ENCODE data around the gene STK17A. TPM values are rescaled to one million over a fixed set of nuclear protein-coding genes. Genes with fewer than 3 reads are reported as not detected.
"Not testable (repeated sequence)": the region's sequence is repeated elsewhere in the genome, so short reads cannot be mapped to it uniquely, and the experiment has no call there.

The STK17A gene
- total RNA-seq, 4 donors from 2014 or later, result 6.5 to 17.1 (median 13.3) TPM

- H3K4me3 ChIP-seq (ENCODE audit: low read depth, poor library complexity, severe bottlenecking), result no peak overlapping the region
- intact Hi-C loops (cut with DNase I; ENCODE audit: low total_unique reads), result no loop called here
- TF ChIP-seq POLR2A (IDR thresholded peaks at IDR 0.05) (no peak), CTCF (IDR thresholded peaks at IDR 0.05) (no peak)
- 81 to 82% methylated on average over 15 of the region's 15 CpGs for WGBS, 2 donors
- DNase-seq (ENCODE audit: low spot score in 2 of 2), result no peak
These were observed 86.6 kb downstream of the STK17A start for GRCh38 chr7:43669286-43670081.

GRCh38 chr7:43671521-43671920 lies 88.6 kb downstream of the STK17A start:
- DNase-seq (ENCODE audit: low spot score in 2 of 2), result no peak
- 80% methylated on average over 4 of the region's 4 CpGs for WGBS, 2 donors
- intact Hi-C loops (cut with DNase I; ENCODE audit: low total_unique reads), result no loop called here
- no peak overlapping the region for H3K4me3 ChIP-seq (ENCODE audit: low read depth, poor library complexity, severe bottlenecking)
- no peak for TF ChIP-seq CTCF (IDR thresholded peaks at IDR 0.05)
- no peak for TF ChIP-seq POLR2A (IDR thresholded peaks at IDR 0.05)

GRCh38 chr7:43673243-43673976 lies 90.5 kb downstream of the STK17A start:
- H3K4me3 ChIP-seq (ENCODE audit: low read depth, poor library complexity, severe bottlenecking); DNase-seq (ENCODE audit: low spot score in 2 of 2); intact Hi-C loops (cut with DNase I; ENCODE audit: low total_unique reads): not testable (repeated sequence)
- WGBS, 2 donors, result 72 to 82% methylated on average over 5 of the region's 5 CpGs

- no peak for DNase-seq (ENCODE audit: low spot score in 2 of 2)
These were observed 91.9 kb downstream of the STK17A start for GRCh38 chr7:43674559-43675436.

More at GRCh38 chr7:43674559-43675436, 91.9 kb downstream of the STK17A start:
- intact Hi-C loops (cut with DNase I; ENCODE audit: low total_unique reads), result no loop called here
- no peak overlapping the region for H3K4me3 ChIP-seq (ENCODE audit: low read depth, poor library complexity, severe bottlenecking)
- WGBS, 2 donors, result 38 to 48% methylated on average over 4 of the region's 4 CpGs
- TF ChIP-seq CTCF (IDR thresholded peaks at IDR 0.05) (no peak), POLR2A (IDR thresholded peaks at IDR 0.05) (no peak)

Other genes with a start within 250 kb of the STK17A start
- gene COA1, start 146.4 kb downstream of the STK17A start, total RNA-seq, result 10 to 100 TPM; 25.9 to 36.0 (median 31.1) TPM
- 10 to 100 TPM; 25.4 to 38.9 (median 32.1) TPM for gene BLVRA, start 175.6 kb downstream of the STK17A start, total RNA-seq